HT1080 (cell line): ENCODE data around the gene CD209. TPM values are rescaled to one million over a fixed set of nuclear protein-coding genes. Genes with fewer than 3 reads are reported as not detected.

Experiments used
- total RNA-seq: library from RNA; depleted of rRNA; stranded (reverse); fragments of >200 nt; shearing (Covaris generic); gene quantifications from 2 replicates; pipeline ENCODE4 v1.2.3, GENCODE V29; 2014; rRNA removed

CD209 gene
- total RNA-seq, 1 experiment from 2014 or later: not detected

Other genes with a start within 250 kb of the CD209 start
- 25.2 and 29.8 TPM in 2 replicates for gene ZNF358, start 231.4 kb downstream of the CD209 start, total RNA-seq
- gene MCOLN1, start 224.9 kb downstream of the CD209 start, total RNA-seq: 5.1 and 5.2 TPM in 2 replicates
- gene PNPLA6, start 211.8 kb downstream of the CD209 start, total RNA-seq: 51.1 and 55.4 TPM in 2 replicates
- not detected in 2 replicates for gene CAMSAP3, start 151.7 kb downstream of the CD209 start, total RNA-seq
- gene XAB2, start 118.0 kb downstream of the CD209 start, total RNA-seq: 58.0 and 68.8 TPM in 2 replicates
- 18.5 and 52.8 TPM in 2 replicates for gene PET100, start 117.7 kb downstream of the CD209 start, total RNA-seq
- gene PCP2, start 113.8 kb downstream of the CD209 start, total RNA-seq: not detected in 2 replicates
- gene STXBP2, start 110.4 kb downstream of the CD209 start, total RNA-seq: 1.1 TPM in 1 of 2 replicates, not detected in the other
- gene RETN, start 78.5 kb downstream of the CD209 start, total RNA-seq: not detected in 2 replicates
- not detected in 2 replicates for gene MCEMP1, start 70.4 kb downstream of the CD209 start, total RNA-seq
- 62.3 and 98.6 TPM in 2 replicates for gene TRAPPC5, start 66.7 kb downstream of the CD209 start, total RNA-seq
- gene FCER2, start 45.4 kb downstream of the CD209 start, total RNA-seq: not detected in 2 replicates
- not detected in 2 replicates for gene CLEC4G, start 15.4 kb downstream of the CD209 start, total RNA-seq
- not detected in 2 replicates for gene CLEC4M, start 15.7 kb upstream of the CD209 start, total RNA-seq
- gene EVI5L, start 82.7 kb upstream of the CD209 start, total RNA-seq: 1.3 and 3.2 TPM in 2 replicates
- gene PRR36, start 126.9 kb upstream of the CD209 start, total RNA-seq: 0.02 TPM in 1 of 2 replicates, not detected in the other
- gene LRRC8E, start 141.0 kb upstream of the CD209 start, total RNA-seq: 11.7 and 14.2 TPM in 2 replicates
- gene MAP2K7, start 156.3 kb upstream of the CD209 start, total RNA-seq: 16.9 and 22.0 TPM in 2 replicates
- 0.70 and 2.2 TPM in 2 replicates for gene TGFBR3L, start 167.3 kb upstream of the CD209 start, total RNA-seq
- gene SNAPC2, start 172.8 kb upstream of the CD209 start, total RNA-seq: 33.3 and 42.4 TPM in 2 replicates
- 3.1 and 7.0 TPM in 2 replicates for gene CTXN1, start 178.6 kb upstream of the CD209 start, total RNA-seq
- 70.1 and 89.1 TPM in 2 replicates for gene TIMM44, start 196.1 kb upstream of the CD209 start, total RNA-seq